ENCODE data around the gene HS3ST1.

HS3ST1 gene

GRCh38 chr4:11415409-11416070, 13.2 kb downstream of the HS3ST1 start:
- H3K9ac ChIP-seq, result no peak overlapping the region
- no peaks in the 10 kb centered on the region for H3K27me3 ChIP-seq (ENCODE audit: control insufficient read depth, insufficient read depth, low read length)
- no peaks in the 10 kb centered on the region for H3K36me3 ChIP-seq (ENCODE audit: control insufficient read depth, insufficient read depth, low read length)
- no peak overlapping the region for H2AFZ ChIP-seq
- no peaks in the 10 kb centered on the region for H3K4me1 ChIP-seq
- H3K27ac ChIP-seq, result no peak overlapping the region
- no peaks in the 10 kb centered on the region for H3K9me3 ChIP-seq (ENCODE audit: control insufficient read depth, low read length)
- no peaks in the 10 kb centered on the region for H3K79me2 ChIP-seq
- H3K4me2 ChIP-seq (ENCODE audit: low read length), result no peak overlapping the region
- no peak for TF ChIP-seq CTCF (IDR thresholded peaks at IDR 0.05)
- no peak overlapping the region for H3K4me3 ChIP-seq (ENCODE audit: low read depth, low read length)

- TF ChIP-seq CTCF (IDR thresholded peaks at IDR 0.05), result no peak
- Histone ChIP-seq H2AFZ (no peak overlapping the region), H3K4me1 (no peaks in the 10 kb centered on the region), H3K36me3 (ENCODE audit: control insufficient read depth, insufficient read depth, low read length) (no peaks in the 10 kb centered on the region), H3K79me2 (no peaks in the 10 kb centered on the region), H3K27me3 (ENCODE audit: control insufficient read depth, insufficient read depth, low read length) (no peaks in the 10 kb centered on the region), H3K4me3 (ENCODE audit: low read depth, low read length) (no peak overlapping the region), H3K9me3 (ENCODE audit: control insufficient read depth, low read length) (no peaks in the 10 kb centered on the region), H3K4me2 (ENCODE audit: low read length) (no peak overlapping the region), H3K27ac (no peak overlapping the region), H3K9ac (no peak overlapping the region)
Observed at GRCh38 chr4:11412211-11412610, 16.5 kb downstream of the HS3ST1 start.

GRCh38 chr4:11409632-11410031, 19.1 kb downstream of the HS3ST1 start:
- H3K9ac ChIP-seq, result no peak overlapping the region
- no peak overlapping the region for H2AFZ ChIP-seq
- H3K4me3 ChIP-seq (ENCODE audit: low read depth, low read length), result no peak overlapping the region
- H3K36me3 ChIP-seq (ENCODE audit: control insufficient read depth, insufficient read depth, low read length), result no peaks in the 10 kb centered on the region
- no peaks in the 10 kb centered on the region for H3K27me3 ChIP-seq (ENCODE audit: control insufficient read depth, insufficient read depth, low read length)
- H3K27ac ChIP-seq, result no peak overlapping the region
- TF ChIP-seq CTCF (IDR thresholded peaks at IDR 0.05), result no peak
- no peaks in the 10 kb centered on the region for H3K9me3 ChIP-seq (ENCODE audit: control insufficient read depth, low read length)
- no peaks in the 10 kb centered on the region for H3K79me2 ChIP-seq
- H3K4me1 ChIP-seq, result no peaks in the 10 kb centered on the region
- no peak overlapping the region for H3K4me2 ChIP-seq (ENCODE audit: low read length)

GRCh38 chr4:11408233-11408967, 20.3 kb downstream of the HS3ST1 start:
- no peak overlapping the region for H3K4me3 ChIP-seq (ENCODE audit: low read depth, low read length)
- no peak overlapping the region for H3K4me2 ChIP-seq (ENCODE audit: low read length)
- no peaks in the 10 kb centered on the region for H3K79me2 ChIP-seq
- TF ChIP-seq CTCF (IDR thresholded peaks at IDR 0.05), result no peak
- no peaks in the 10 kb centered on the region for H3K4me1 ChIP-seq
- no peak overlapping the region for H3K27ac ChIP-seq
- H2AFZ ChIP-seq, result no peak overlapping the region
- H3K9ac ChIP-seq, result no peak overlapping the region
- no peaks in the 10 kb centered on the region for H3K36me3 ChIP-seq (ENCODE audit: control insufficient read depth, insufficient read depth, low read length)
- H3K9me3 ChIP-seq (ENCODE audit: control insufficient read depth, low read length), result no peaks in the 10 kb centered on the region
- H3K27me3 ChIP-seq (ENCODE audit: control insufficient read depth, insufficient read depth, low read length), result no peaks in the 10 kb centered on the region
